Measurements from ENCODE around the gene ADCK1.

Gene ADCK1

GRCh38 chr14:77902811-77903210 is 102.9 kb downstream of the ADCK1 start:
- TF ChIP-seq CTCF (conservative IDR thresholded peaks at IDR 0.05; ENCODE audit: low read depth, low read length) = no peak
- DNase-seq (ENCODE audit: low read depth) = no peak
- H3K4me3 ChIP-seq (ENCODE audit: low read length) = no peak overlapping the region

GRCh38 chr14:77903221-77903620 is 103.3 kb downstream of the ADCK1 start:
- TF ChIP-seq CTCF (conservative IDR thresholded peaks at IDR 0.05; ENCODE audit: low read depth, low read length) = no peak
- H3K4me3 ChIP-seq (ENCODE audit: low read length) = no peak overlapping the region
- no peak for DNase-seq (ENCODE audit: low read depth)

GRCh38 chr14:77903937-77904617 is 104.2 kb downstream of the ADCK1 start:
- no peak overlapping the region for H3K4me3 ChIP-seq (ENCODE audit: low read length)
- TF ChIP-seq CTCF (conservative IDR thresholded peaks at IDR 0.05; ENCODE audit: low read depth, low read length) = no peak
- DNase-seq (ENCODE audit: low read depth) = no peak

GRCh38 chr14:77906446-77906845 is 106.5 kb downstream of the ADCK1 start:
- TF ChIP-seq CTCF (conservative IDR thresholded peaks at IDR 0.05; ENCODE audit: low read depth, low read length) = no peak
- DNase-seq (ENCODE audit: low read depth) = no peak
- no peak overlapping the region for H3K4me3 ChIP-seq (ENCODE audit: low read length)

GRCh38 chr14:77908847-77909246 is 108.9 kb downstream of the ADCK1 start:
- H3K4me3 ChIP-seq (ENCODE audit: low read length) = no peak overlapping the region
- TF ChIP-seq CTCF (conservative IDR thresholded peaks at IDR 0.05; ENCODE audit: low read depth, low read length) = no peak
- DNase-seq (ENCODE audit: low read depth) = no peak

- TF ChIP-seq CTCF (conservative IDR thresholded peaks at IDR 0.05; ENCODE audit: low read depth, low read length) = no peak
- H3K4me3 ChIP-seq (ENCODE audit: low read length) = no peak overlapping the region
- DNase-seq (ENCODE audit: low read depth) = no peak
Observed at GRCh38 chr14:77909911-77910310, 110.0 kb downstream of the ADCK1 start.

GRCh38 chr14:77910506-77910905 is 110.6 kb downstream of the ADCK1 start:
- TF ChIP-seq CTCF (conservative IDR thresholded peaks at IDR 0.05; ENCODE audit: low read depth, low read length) = no peak
- DNase-seq (ENCODE audit: low read depth) = no peak
- H3K4me3 ChIP-seq (ENCODE audit: low read length) = no peak overlapping the region

Data from retinal pigment epithelial cell (primary cell).